K562 (cell line): ENCODE results near the gene MAP1LC3B2. TPM values are rescaled to one million over a fixed set of nuclear protein-coding genes. Genes with fewer than 3 reads are reported as not detected.

Source experiments
- CREM ChIP-seq: IDR thresholded peaks from 2 replicates; pipeline ENCODE4 v1.6.1; 2014; ENCODE audit warnings: antibody characterized with exemption, low read depth
- FOSL1 ChIP-seq: fragments of 200-800 bp; sonication (Bioruptor generic); conservative IDR thresholded peaks from 2 replicates; pipeline ENCODE4 v1.6.1; 2016; ENCODE audit warnings: missing genetic modification characterization, missing compliant biosample characterization
- HDAC3 ChIP-seq: fragments of 450-650 bp; IDR thresholded peaks from 2 replicates; pipeline ENCODE4 v1.6.1; 2018; ENCODE audit warnings: borderline replicate concordance, mild to moderate bottlenecking, moderate library complexity; ENCODE audit not compliant: partially characterized antibody
- POU5F1 ChIP-seq: fragments of 150-350 bp; IDR thresholded peaks from 2 replicates; pipeline ENCODE4 v1.6.1; 2014; ENCODE audit warnings: borderline replicate concordance, low read length, low read depth, mild to moderate bottlenecking; ENCODE audit not compliant: partially characterized antibody
- TAF1 ChIP-seq: IDR thresholded peaks from 2 replicates; pipeline ENCODE4 v1.6.1; 2011; ENCODE audit warnings: mild to moderate bottlenecking, low read length, moderate library complexity; ENCODE audit not compliant: insufficient read depth, control insufficient read depth, severe bottlenecking; ENCODE audit errors: extremely low read depth
- XRCC5 ChIP-seq: fragments of 200-400 bp; formaldehyde crosslinking; IDR thresholded peaks from 2 replicates; pipeline ENCODE4 v1.6.1; 2017; ENCODE audit warnings: low read depth, mild to moderate bottlenecking, low read length
- polyA plus RNA-seq, 8 experiments: library from polyadenylated mRNA; depleted of rRNA in 4 of 8; stranded (reverse) in 5 of 8; unstranded in 3 of 8; fragments of >200 nt; fragmentation: Nextera tagmentation in 2 of 8; fragmentation: Illumina TruSeq in 1 of 8; extraction: Ambion mirVana in 2 of 8; extraction: Trizol in 1 of 8; gene quantifications; 2 replicates each; pipeline versions ENCODE4 v1.2.1 to v1.2.3, GENCODE V29; 2011 to 2014; ENCODE audit warnings: inconsistent platforms in 1 of 8, missing spikeins in 1 of 8
- total RNA-seq, 7 experiments: library from RNA; depleted of rRNA in 6 of 7; stranded (reverse); fragments of >200 nt in 6 of 7; fragmentation: Illumina TruSeq in 2 of 7; extraction: Trizol in 2 of 7; gene quantifications; 2 replicates each; pipeline versions ENCODE4 v1.2.1 to v1.2.3, GENCODE V29; 2011 to 2021; ENCODE audit warnings: low replicate concordance in 1 of 7
- TF ChIP-seq, protein P1 (sequence below), 2 experiments: fragments of 450-650 bp; formaldehyde crosslinking in 1 of 2; IDR thresholded peaks; 2 replicates each; pipeline versions ENCODE4 v1.4.0 to v1.6.1; 2014 to 2020; ENCODE audit warnings: mild to moderate bottlenecking in 2 of 2, borderline replicate concordance in 1 of 2, low read depth in 1 of 2
- TF ChIP-seq, protein P2 (sequence below): fragments of 450-650 bp; formaldehyde crosslinking; conservative IDR thresholded peaks from 2 replicates; pipeline ENCODE4 v1.4.0; 2022; ENCODE audit warnings: mild to moderate bottlenecking, missing genetic modification characterization
- TF ChIP-seq, protein P3 (sequence below): IDR thresholded peaks from 2 replicates; pipeline ENCODE4 v1.6.1; 2012; ENCODE audit warnings: low read depth, low read length, improper control_type of control experiment, borderline replicate concordance
- TF ChIP-seq, protein P4 (sequence below): fragments of 150-350 bp; conservative IDR thresholded peaks from 2 replicates; pipeline ENCODE4 v1.6.1; 2014; ENCODE audit warnings: low read length

Gene MAP1LC3B2
- total and polyA plus RNA-seq, 9 of the 15 experiments (the other 6 are each of a cell fraction or from before 2014, with no cell fraction given), result 0.53 to 2.8 (median 0.76) TPM; not detected in 2

DNA sequence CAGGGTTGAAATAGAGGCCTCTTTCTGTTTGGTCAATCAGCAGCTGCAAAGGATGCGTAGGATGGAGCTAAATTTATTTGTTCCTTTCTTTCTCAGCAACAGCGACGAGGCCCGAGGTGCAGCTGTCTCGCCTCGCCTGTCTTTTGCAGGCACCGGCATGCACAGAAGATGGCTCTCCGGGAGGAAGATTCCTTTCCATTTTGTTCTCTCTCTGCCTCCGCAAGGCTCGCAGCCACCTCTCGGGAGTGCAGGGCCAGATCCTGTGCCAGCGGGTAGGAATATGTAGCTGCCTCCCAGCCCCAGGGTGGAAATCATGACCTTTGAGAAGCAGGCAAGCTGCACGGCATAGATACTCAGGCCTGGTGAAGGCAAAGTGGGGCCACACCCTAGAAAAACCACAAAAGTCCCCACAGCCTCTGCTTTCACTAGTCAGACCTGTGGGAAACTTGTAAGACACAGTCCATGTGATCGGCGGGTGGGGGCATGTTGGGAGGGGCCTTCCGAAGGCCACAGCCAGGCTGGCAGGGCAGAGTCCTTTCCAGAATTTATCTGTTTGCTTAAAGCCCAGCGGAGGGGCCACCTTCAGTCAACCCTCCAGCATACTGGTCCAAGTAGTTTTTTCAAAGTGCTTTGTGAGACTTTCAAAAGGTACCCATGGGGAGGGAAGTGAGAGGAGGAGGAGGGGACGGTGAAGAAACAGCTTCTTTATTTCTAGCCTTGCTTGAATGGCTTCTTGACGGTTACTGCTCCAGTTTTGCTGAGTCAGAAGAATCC is at the start of gene MAP1LC3B2 (continued):
- TF ChIP-seq, protein P1, sequence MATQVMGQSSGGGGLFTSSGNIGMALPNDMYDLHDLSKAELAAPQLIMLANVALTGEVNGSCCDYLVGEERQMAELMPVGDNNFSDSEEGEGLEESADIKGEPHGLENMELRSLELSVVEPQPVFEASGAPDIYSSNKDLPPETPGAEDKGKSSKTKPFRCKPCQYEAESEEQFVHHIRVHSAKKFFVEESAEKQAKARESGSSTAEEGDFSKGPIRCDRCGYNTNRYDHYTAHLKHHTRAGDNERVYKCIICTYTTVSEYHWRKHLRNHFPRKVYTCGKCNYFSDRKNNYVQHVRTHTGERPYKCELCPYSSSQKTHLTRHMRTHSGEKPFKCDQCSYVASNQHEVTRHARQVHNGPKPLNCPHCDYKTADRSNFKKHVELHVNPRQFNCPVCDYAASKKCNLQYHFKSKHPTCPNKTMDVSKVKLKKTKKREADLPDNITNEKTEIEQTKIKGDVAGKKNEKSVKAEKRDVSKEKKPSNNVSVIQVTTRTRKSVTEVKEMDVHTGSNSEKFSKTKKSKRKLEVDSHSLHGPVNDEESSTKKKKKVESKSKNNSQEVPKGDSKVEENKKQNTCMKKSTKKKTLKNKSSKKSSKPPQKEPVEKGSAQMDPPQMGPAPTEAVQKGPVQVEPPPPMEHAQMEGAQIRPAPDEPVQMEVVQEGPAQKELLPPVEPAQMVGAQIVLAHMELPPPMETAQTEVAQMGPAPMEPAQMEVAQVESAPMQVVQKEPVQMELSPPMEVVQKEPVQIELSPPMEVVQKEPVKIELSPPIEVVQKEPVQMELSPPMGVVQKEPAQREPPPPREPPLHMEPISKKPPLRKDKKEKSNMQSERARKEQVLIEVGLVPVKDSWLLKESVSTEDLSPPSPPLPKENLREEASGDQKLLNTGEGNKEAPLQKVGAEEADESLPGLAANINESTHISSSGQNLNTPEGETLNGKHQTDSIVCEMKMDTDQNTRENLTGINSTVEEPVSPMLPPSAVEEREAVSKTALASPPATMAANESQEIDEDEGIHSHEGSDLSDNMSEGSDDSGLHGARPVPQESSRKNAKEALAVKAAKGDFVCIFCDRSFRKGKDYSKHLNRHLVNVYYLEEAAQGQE (IDR thresholded peaks at IDR 0.05; ENCODE audit: borderline replicate concordance), result peak; percentile 32; the same call in 1 of the 2 replicates
- TF ChIP-seq, protein P1 (CRISPR knock-in tag; IDR thresholded peaks at IDR 0.05; ENCODE audit: low read depth), result no peak; the same call in 1 of the 2 replicates
- TF ChIP-seq, protein P2, sequence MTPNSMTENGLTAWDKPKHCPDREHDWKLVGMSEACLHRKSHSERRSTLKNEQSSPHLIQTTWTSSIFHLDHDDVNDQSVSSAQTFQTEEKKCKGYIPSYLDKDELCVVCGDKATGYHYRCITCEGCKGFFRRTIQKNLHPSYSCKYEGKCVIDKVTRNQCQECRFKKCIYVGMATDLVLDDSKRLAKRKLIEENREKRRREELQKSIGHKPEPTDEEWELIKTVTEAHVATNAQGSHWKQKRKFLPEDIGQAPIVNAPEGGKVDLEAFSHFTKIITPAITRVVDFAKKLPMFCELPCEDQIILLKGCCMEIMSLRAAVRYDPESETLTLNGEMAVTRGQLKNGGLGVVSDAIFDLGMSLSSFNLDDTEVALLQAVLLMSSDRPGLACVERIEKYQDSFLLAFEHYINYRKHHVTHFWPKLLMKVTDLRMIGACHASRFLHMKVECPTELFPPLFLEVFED (CRISPR knock-in tag), result no peak
- TF ChIP-seq, protein P3, sequence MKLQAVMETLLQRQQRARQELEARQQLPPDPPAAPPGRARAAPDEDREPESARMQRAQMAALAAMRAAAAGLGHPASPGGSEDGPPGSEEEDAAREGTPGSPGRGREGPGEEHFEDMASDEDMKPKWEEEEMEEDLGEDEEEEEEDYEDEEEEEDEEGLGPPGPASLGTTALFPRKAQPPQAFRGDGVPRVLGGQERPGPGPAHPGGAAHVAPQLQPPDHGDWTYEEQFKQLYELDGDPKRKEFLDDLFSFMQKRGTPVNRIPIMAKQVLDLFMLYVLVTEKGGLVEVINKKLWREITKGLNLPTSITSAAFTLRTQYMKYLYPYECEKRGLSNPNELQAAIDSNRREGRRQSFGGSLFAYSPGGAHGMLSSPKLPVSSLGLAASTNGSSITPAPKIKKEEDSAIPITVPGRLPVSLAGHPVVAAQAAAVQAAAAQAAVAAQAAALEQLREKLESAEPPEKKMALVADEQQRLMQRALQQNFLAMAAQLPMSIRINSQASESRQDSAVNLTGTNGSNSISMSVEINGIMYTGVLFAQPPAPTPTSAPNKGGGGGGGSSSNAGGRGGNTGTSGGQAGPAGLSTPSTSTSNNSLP, result 0 out of 2 replicates have a peak, but pooled peaks have one; percentile 10
- TF ChIP-seq TAF1, result peak; percentile 46
- TF ChIP-seq CREM, result peak; percentile 69
- TF ChIP-seq HDAC3, result peak; percentile 89
- TF ChIP-seq POU5F1, result no peak
- TF ChIP-seq XRCC5, result peak; percentile 55; the same call in 1 of the 2 replicates
- TF ChIP-seq, protein P4, sequence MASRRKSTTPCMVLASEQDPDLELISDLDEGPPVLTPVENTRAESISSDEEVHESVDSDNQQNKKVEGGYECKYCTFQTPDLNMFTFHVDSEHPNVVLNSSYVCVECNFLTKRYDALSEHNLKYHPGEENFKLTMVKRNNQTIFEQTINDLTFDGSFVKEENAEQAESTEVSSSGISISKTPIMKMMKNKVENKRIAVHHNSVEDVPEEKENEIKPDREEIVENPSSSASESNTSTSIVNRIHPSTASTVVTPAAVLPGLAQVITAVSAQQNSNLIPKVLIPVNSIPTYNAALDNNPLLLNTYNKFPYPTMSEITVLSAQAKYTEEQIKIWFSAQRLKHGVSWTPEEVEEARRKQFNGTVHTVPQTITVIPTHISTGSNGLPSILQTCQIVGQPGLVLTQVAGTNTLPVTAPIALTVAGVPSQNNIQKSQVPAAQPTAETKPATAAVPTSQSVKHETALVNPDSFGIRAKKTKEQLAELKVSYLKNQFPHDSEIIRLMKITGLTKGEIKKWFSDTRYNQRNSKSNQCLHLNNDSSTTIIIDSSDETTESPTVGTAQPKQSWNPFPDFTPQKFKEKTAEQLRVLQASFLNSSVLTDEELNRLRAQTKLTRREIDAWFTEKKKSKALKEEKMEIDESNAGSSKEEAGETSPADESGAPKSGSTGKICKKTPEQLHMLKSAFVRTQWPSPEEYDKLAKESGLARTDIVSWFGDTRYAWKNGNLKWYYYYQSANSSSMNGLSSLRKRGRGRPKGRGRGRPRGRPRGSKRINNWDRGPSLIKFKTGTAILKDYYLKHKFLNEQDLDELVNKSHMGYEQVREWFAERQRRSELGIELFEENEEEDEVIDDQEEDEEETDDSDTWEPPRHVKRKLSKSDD, result no peak
- TF ChIP-seq FOSL1 (tag), result peak; percentile 79
